K562 (cell line): ENCODE measurements around the gene CEP128. TPM values are rescaled to one million over a fixed set of nuclear protein-coding genes. Genes with fewer than 3 reads are reported as not detected.

ENCODE experiments used
- ATAC-seq: fragments of 200-7000 bp; cut with Tn5 transposase; 3 replicates; pipeline ENCODE4 v1.9.1; 2020; ENCODE audit warnings: moderate library complexity
- BruUV-seq: library from RNA; stranded (reverse); fragments of 400-500 nt; replicated peaks from 2 replicates; lab custom pipeline; 2021; lab: Mats Ljungman, UMichigan
- CTCF ChIA-PET: fragments of 300-600 bp; formaldehyde crosslinking; extraction: SDS; loops from one replicate; lab custom pipeline; 2021; ENCODE audit warnings: low intra/inter-chr PET ratio; lab: Yijun Ruan, JAX
- POLR2A ChIA-PET: fragments of 300-600, 350-650 bp; sonication (Branson Sonifier 250); formaldehyde crosslinking; extraction: SDS; loops from one replicate; lab custom pipeline; 2021; ENCODE audit warnings: antibody characterized with exemption, inconsistent platforms; lab: Yijun Ruan, JAX
- DNase-seq, 4 experiments: peaks; one replicate each; pipeline versions ENCODE4 v3.0.0 to v3.0.0-alpha.2; 2011 to 2018; ENCODE audit warnings: low spot score in 3 of 4, mixed read lengths in 3 of 4; ENCODE audit errors: extremely low read depth in 1 of 4
- FAIRE-seq: peaks from 2 replicates; lab custom pipeline; 2011; peaks lifted over from hg19 to GRCh38; lab: Jason Lieb, UNC
- H2AFZ ChIP-seq: 2 replicates; pipeline ENCODE4 v1.6.0; 2011; ENCODE audit warnings: low read depth, low read length, control low read depth, inconsistent platforms
- H3K27ac ChIP-seq: fragments of 200-600 bp; 3 replicates; pipeline ENCODE4 v1.8.0; 2011; ENCODE audit warnings: low read depth, mild to moderate bottlenecking, control low read depth, inconsistent platforms, low read length, moderate library complexity, mixed read lengths; ENCODE audit errors: extremely low read depth
- H3K27me3 ChIP-seq, 2 experiments: fragments of 300-600 bp in 1 of 2; 2 replicates in 1 of 2; 3 replicates in 1 of 2; pipeline versions ENCODE4 v1.6.0 to v1.8.0; 2011; ENCODE audit warnings: inconsistent platforms in 2 of 2, low read length in 2 of 2, mild to moderate bottlenecking in 1 of 2, mixed read lengths in 1 of 2, moderate library complexity in 1 of 2; ENCODE audit not compliant: control insufficient read depth in 2 of 2, insufficient read depth in 2 of 2
- H3K36me3 ChIP-seq: fragments of 300-600 bp; 3 replicates; pipeline ENCODE4 v1.8.0; 2011; ENCODE audit warnings: mild to moderate bottlenecking, low read length, inconsistent platforms; ENCODE audit not compliant: control insufficient read depth, insufficient read depth
- H3K4me1 ChIP-seq, 2 experiments: fragments of 200-600 bp in 1 of 2; replicated peaks in 1 of 2; 2 replicates in 1 of 2; 3 replicates in 1 of 2; pipeline versions ENCODE4 v1.5.1 to v1.8.0; 2011; ENCODE audit warnings: inconsistent platforms in 2 of 2, low read length in 2 of 2, mild to moderate bottlenecking in 1 of 2, mixed read lengths in 1 of 2, moderate library complexity in 1 of 2; ENCODE audit not compliant: control insufficient read depth in 2 of 2, insufficient read depth in 2 of 2
- H3K4me2 ChIP-seq: 2 replicates; pipeline ENCODE4 v1.6.1; 2011; ENCODE audit warnings: low read length, control low read depth, inconsistent platforms, mixed read lengths; ENCODE audit not compliant: insufficient read depth
- H3K4me3 ChIP-seq: fragments of 200-600 bp; sonication (generic), shearing (Covaris generic); 2 replicates; pipeline ENCODE4 v1.5.1; 2016; ENCODE audit warnings: control low read depth, inconsistent platforms
- H3K79me2 ChIP-seq: fragments of 200-600 bp; 3 replicates; pipeline ENCODE4 v1.8.0; 2011; ENCODE audit warnings: low read length, inconsistent platforms; ENCODE audit not compliant: control insufficient read depth, insufficient read depth
- H3K9ac ChIP-seq, 2 experiments: 2 replicates each; pipeline versions ENCODE4 v1.6.0 to v1.6.1; 2011; ENCODE audit warnings: low read depth in 2 of 2, low read length in 2 of 2, control low read depth in 1 of 2, inconsistent platforms in 1 of 2, mild to moderate bottlenecking in 1 of 2, mixed read lengths in 1 of 2; ENCODE audit not compliant: insufficient read depth in 1 of 2
- H3K9me1 ChIP-seq: one replicate; pipeline ENCODE4 v1.6.0; 2011; ENCODE audit warnings: inconsistent platforms, mild to moderate bottlenecking, low read length, moderate library complexity; ENCODE audit not compliant: control insufficient read depth, insufficient read depth
- H3K9me3 ChIP-seq: replicated peaks from 2 replicates; pipeline ENCODE4 v1.5.1; 2011; ENCODE audit warnings: low read depth, low read length, inconsistent platforms; ENCODE audit not compliant: control insufficient read depth, insufficient read depth
- H4K20me1 ChIP-seq: replicated peaks from 2 replicates; pipeline ENCODE4 v1.6.1; 2011; ENCODE audit warnings: low read length, inconsistent platforms, mixed read lengths; ENCODE audit not compliant: control insufficient read depth, insufficient read depth
- SIRT6 ChIP-seq: IDR thresholded peaks from one replicate; pipeline ENCODE4 v1.6.1; 2012; ENCODE audit warnings: low read depth, mild to moderate bottlenecking, control low read depth, inconsistent platforms, low read length, moderate library complexity
- TCFL5 ChIP-seq: fragments of 250-450 bp; sonication (Bioruptor Pico); conservative IDR thresholded peaks from 2 replicates; pipeline ENCODE4 v1.6.1; 2021; ENCODE audit warnings: mild to moderate bottlenecking, moderate library complexity, matching md5 sums
- ZFP30 ChIP-seq: fragments of 250-450 bp; sonication (Bioruptor Pico); IDR thresholded peaks from 2 replicates; pipeline ENCODE4 v1.8.0; 2022; ENCODE audit warnings: moderate library complexity, mild to moderate bottlenecking, inconsistent platforms, borderline replicate concordance
- WGBS: fragments of 100-300 bp; shearing (Covaris generic); methylation state at CpG from one replicate; pipeline ENCODE4 v1.1.6; 2016; ENCODE audit warnings: low coverage, mixed read lengths; ENCODE audit not compliant: insufficient coverage; ENCODE audit errors: missing lambda C conversion rate; 5-methylcytosine and 5-hydroxymethylcytosine counted together
- in situ Hi-C: fragments of 300-500 bp; cut with MboI; formaldehyde crosslinking; loops from 4 replicates; pipeline ENCODE4 v1.15.0; 2018; ENCODE audit warnings: inconsistent platforms, mixed read lengths
- intact Hi-C: fragments of 100-400 bp; cut with micrococcal nuclease; formaldehyde crosslinking; loops from 2 replicates; pipeline ENCODE4 v1.14.2; 2022
- polyA plus RNA-seq, 8 experiments: library from polyadenylated mRNA; depleted of rRNA in 4 of 8; stranded (reverse) in 5 of 8; unstranded in 3 of 8; fragments of >200 nt; fragmentation: Nextera tagmentation in 2 of 8; fragmentation: Illumina TruSeq in 1 of 8; extraction: Ambion mirVana in 2 of 8; extraction: Trizol in 1 of 8; gene quantifications; 2 replicates each; pipeline versions ENCODE4 v1.2.1 to v1.2.3, GENCODE V29; 2011 to 2014; ENCODE audit warnings: inconsistent platforms in 1 of 8, missing spikeins in 1 of 8
- total RNA-seq, 7 experiments: library from RNA; depleted of rRNA in 6 of 7; stranded (reverse); fragments of >200 nt in 6 of 7; fragmentation: Illumina TruSeq in 2 of 7; extraction: Trizol in 2 of 7; gene quantifications; 2 replicates each; pipeline versions ENCODE4 v1.2.1 to v1.2.3, GENCODE V29; 2011 to 2021; ENCODE audit warnings: low replicate concordance in 1 of 7
- TF ChIP-seq, protein P1 (sequence below), 2 experiments: IDR thresholded peaks; 2 replicates each; pipeline ENCODE4 v1.6.1; 2011; ENCODE audit warnings: borderline replicate concordance in 1 of 2, control low read depth in 1 of 2, low read depth in 1 of 2, low read length in 1 of 2, mild to moderate bottlenecking in 1 of 2, mixed read lengths in 1 of 2, moderate library complexity in 1 of 2; ENCODE audit not compliant: insufficient read depth in 1 of 2, insufficient read length in 1 of 2, poor library complexity in 1 of 2, severe bottlenecking in 1 of 2; ENCODE audit errors: extremely low read depth in 1 of 2

CEP128 gene
- total and polyA plus RNA-seq, 9 of the 15 experiments (the other 6 are each of a cell fraction or from before 2014, with no cell fraction given): 2.3 to 9.2 (median 4.6) TPM

DNA sequence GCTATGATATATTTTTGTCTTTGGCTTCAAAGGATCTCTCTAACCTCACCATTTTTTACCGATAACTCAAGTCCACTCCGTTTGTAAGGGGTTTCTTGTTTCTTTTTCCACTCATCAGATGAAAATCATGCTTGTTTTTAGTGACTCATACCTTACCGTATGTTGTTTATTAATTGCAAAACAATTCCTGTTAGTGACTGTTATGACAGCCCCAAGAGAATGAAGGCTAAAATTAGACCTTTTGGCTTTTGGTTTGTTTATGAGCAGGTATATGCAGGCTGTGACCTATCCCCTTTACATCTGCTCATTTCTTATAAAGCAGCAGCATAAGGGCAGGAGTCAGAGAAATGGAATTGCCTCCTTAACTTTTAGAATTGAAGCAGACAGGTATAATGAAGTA lies 319.8 kb downstream of the CEP128 start (continued):
- TF ChIP-seq, protein P1, sequence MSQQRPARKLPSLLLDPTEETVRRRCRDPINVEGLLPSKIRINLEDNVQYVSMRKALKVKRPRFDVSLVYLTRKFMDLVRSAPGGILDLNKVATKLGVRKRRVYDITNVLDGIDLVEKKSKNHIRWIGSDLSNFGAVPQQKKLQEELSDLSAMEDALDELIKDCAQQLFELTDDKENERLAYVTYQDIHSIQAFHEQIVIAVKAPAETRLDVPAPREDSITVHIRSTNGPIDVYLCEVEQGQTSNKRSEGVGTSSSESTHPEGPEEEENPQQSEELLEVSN (IDR thresholded peaks at IDR 0.05; ENCODE audit: borderline replicate concordance in 1 of 2, extremely low read depth in 1 of 2, insufficient read depth in 1 of 2, insufficient read length in 1 of 2, low read depth in 1 of 2, low read length in 1 of 2, poor library complexity in 1 of 2, severe bottlenecking in 1 of 2): no peak
- no peak for TF ChIP-seq ZFP30 (CRISPR knock-in tag)
- TF ChIP-seq SIRT6: no peak

DNA sequence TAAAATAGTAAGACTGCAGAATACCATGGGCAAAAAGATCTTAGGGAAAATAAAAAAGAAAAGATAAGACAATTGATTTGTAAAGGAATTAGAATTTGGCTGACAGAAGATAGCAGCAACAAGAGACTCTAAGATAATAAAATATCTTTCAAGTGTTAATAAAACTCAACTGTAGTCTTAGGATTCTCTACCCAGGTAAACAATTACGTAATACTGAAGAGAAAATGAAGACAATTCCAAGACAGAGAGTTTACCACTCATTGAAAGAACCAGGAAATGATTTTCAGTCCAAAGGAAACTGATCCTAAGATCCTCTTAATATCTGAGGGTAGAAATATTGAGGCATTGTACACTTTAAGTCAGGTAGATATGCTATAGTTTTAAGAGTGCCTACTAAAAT lies 321.1 kb downstream of the CEP128 start:
- 0% methylated on average over 1 of the region's 1 CpG for WGBS
- H4K20me1 ChIP-seq: no peaks in the 10 kb centered on the region
- no peaks in the 10 kb centered on the region for H3K9me3 ChIP-seq
- intact Hi-C loops (no loop called here), in situ Hi-C loops (no loop called here)
- no peaks in the 10 kb centered on the region for H3K9me1 ChIP-seq
- H3K9ac ChIP-seq: no peak overlapping the region
- no TSS peak for BruUV-seq
- no peaks in the 10 kb centered on the region for H3K79me2 ChIP-seq
- no peak overlapping the region for H3K4me2 ChIP-seq
- no peaks in the 10 kb centered on the region for H3K27me3 ChIP-seq
- no peak for DNase-seq
- no peak overlapping the region for H3K4me3 ChIP-seq
- no peaks in the 10 kb centered on the region for H3K36me3 ChIP-seq
- no peak for ATAC-seq
- H3K27ac ChIP-seq: no peak overlapping the region
- H3K4me1 ChIP-seq: no peaks in the 10 kb centered on the region
- ChIA-PET POLR2A (no interaction called here), CTCF (no interaction called here)
- TF ChIP-seq TCFL5 (CRISPR knock-in tag): no peak
- FAIRE-seq: no peak
- no peak overlapping the region for H2AFZ ChIP-seq
